Measurements from ENCODE around the gene RASSF7. TPM values are rescaled to one million over a fixed set of nuclear protein-coding genes. Genes with fewer than 3 reads are reported as not detected.

RASSF7 gene
- total RNA-seq, 2 donors from 2014 or later: 49.5 to 134 TPM

DNA sequence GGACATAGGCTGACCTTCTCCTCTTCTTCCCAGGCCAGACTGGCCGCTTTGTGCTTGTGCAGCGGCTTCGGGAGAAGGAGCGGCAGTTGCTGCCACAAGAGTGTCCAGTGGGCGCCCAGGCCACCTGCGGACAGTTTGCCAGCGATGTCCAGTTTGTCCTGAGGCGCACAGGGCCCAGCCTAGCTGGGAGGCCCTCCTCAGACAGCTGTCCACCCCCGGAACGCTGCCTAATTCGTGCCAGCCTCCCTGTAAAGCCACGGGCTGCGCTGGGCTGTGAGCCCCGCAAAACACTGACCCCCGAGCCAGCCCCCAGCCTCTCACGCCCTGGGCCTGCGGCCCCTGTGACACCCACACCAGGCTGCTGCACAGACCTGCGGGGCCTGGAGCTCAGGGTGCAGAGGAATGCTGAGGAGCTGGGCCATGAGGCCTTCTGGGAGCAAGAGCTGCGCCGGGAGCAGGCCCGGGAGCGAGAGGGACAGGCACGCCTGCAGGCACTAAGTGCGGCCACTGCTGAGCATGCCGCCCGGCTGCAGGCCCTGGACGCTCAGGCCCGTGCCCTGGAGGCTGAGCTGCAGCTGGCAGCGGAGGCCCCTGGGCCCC, 1.4 kb downstream of the RASSF7 start:
- ATAC-seq: no peak
- no peaks in the 10 kb centered on the region for H3K9me3 ChIP-seq
- intact Hi-C loops (cut with DNase I): no loop called here
- peak overlapping the region; percentile 90 to 99 (median 96) for H3K27ac ChIP-seq
- 82 to 86% methylated on average over 8 to 25 of the region's 29 CpGs for WGBS, 2 donors
- peak overlapping the region; percentile 36 to 69 for H3K4me3 ChIP-seq
- DNase-seq: no peak
- peaks cover 49% of the 10 kb centered on the region for H3K4me1 ChIP-seq
- TF ChIP-seq POLR2A (IDR thresholded peaks at IDR 0.05): no peak
- TF ChIP-seq, protein P1, sequence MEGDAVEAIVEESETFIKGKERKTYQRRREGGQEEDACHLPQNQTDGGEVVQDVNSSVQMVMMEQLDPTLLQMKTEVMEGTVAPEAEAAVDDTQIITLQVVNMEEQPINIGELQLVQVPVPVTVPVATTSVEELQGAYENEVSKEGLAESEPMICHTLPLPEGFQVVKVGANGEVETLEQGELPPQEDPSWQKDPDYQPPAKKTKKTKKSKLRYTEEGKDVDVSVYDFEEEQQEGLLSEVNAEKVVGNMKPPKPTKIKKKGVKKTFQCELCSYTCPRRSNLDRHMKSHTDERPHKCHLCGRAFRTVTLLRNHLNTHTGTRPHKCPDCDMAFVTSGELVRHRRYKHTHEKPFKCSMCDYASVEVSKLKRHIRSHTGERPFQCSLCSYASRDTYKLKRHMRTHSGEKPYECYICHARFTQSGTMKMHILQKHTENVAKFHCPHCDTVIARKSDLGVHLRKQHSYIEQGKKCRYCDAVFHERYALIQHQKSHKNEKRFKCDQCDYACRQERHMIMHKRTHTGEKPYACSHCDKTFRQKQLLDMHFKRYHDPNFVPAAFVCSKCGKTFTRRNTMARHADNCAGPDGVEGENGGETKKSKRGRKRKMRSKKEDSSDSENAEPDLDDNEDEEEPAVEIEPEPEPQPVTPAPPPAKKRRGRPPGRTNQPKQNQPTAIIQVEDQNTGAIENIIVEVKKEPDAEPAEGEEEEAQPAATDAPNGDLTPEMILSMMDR (IDR thresholded peaks at IDR 0.05): no peak
- H3K36me3 ChIP-seq (replicated peaks in 1 of 2; ENCODE audit: insufficient read depth in 1 of 2, low read depth in 2 of 2): no peaks in the 10 kb centered on the region
- H3K27me3 ChIP-seq: no peaks in the 10 kb centered on the region

DNA sequence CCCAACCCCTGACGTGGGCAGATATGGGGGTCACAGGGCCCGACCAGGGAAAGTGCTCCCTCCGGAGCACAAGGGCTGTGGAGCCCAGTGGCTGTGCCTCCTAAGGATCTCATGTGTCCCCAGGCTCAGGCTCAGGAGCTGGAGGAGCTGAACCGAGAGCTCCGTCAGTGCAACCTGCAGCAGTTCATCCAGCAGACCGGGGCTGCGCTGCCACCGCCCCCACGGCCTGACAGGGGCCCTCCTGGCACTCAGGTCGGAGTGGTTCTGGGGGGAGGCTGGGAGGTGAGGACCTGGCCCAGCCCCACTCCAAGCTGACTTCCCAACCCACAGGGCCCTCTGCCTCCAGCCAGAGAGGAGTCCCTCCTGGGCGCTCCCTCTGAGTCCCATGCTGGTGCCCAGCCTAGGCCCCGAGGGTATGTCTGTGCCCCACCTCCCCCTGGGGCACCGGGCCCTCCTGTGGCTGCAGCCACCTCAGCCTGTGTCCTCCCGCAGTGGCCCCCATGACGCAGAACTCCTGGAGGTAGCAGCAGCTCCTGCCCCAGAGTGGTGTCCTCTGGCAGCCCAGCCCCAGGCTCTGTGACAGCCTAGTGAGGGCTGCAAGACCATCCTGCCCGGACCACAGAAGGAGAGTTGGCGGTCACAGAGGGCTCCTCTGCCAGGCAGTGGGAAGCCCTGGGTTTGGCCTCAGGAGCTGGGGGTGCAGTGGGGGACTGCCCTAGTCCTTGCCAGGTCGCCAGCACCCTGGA, 2.5 kb downstream of the RASSF7 start:
- intact Hi-C loops (cut with DNase I): no loop called here
- DNase-seq (no peak), ATAC-seq (no peak)
- no peak for TF ChIP-seq POLR2A (IDR thresholded peaks at IDR 0.05)
- TF ChIP-seq, protein P1 (IDR thresholded peaks at IDR 0.05): no peak
- peak overlapping the region in 1 of 4 donors; percentile 99 for H3K27ac ChIP-seq
- no peaks in the 10 kb centered on the region for H3K9me3 ChIP-seq
- H3K4me3 ChIP-seq: no peak overlapping the region
- 82% methylated on average over 16 of the region's 18 CpGs; no CpG with 5 or more reads in 1 of the 2 donors for WGBS, 2 donors
- no peaks in the 10 kb centered on the region for H3K36me3 ChIP-seq (replicated peaks in 1 of 2; ENCODE audit: insufficient read depth in 1 of 2, low read depth in 2 of 2)
- no peaks in the 10 kb centered on the region for H3K27me3 ChIP-seq
- H3K4me1 ChIP-seq: peaks cover 57% of the 10 kb centered on the region

DNA sequence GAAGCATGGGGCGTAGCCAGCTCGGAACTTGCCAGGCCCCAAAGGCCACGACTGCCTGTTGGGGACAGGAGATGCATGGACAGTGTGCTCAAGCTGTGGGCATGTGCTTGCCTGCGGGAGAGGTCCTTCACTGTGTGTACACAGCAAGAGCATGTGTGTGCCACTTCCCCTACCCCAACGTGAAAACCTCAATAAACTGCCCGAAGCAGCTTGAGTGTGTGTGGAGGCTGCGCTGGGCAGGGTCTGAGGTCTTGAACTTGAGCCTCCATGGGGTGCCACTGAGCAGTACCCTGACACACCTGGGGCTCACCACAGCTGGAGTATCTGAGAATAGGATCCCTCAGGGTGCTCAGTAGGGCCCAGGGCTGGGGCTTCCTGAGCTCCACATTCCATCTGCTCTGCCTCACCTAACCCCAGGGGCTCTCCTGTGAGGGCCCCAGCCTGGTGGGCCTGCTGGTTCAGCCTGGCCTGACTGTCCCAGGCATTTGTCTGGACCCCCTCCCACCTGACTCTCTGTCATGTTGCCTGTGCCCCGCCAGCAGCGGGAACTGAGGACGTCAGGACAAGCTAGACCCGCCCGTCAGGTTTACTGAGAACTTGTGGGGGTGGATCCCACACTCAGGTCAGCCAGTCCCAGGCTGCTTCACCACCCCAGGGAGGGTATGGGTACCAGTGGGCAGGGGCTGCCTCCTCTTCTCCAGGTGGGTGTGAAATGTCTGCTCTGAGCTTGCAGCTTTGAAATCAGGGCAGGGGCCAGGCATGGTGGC, 3.2 kb downstream of the RASSF7 start:
- Histone ChIP-seq H3K4me3 (no peak overlapping the region), H3K4me1 (peaks cover 54% of the 10 kb centered on the region), H3K9me3 (no peaks in the 10 kb centered on the region), H3K36me3 (replicated peaks in 1 of 2; ENCODE audit: insufficient read depth in 1 of 2, low read depth in 2 of 2) (no peaks in the 10 kb centered on the region), H3K27ac (no peak overlapping the region), H3K27me3 (no peaks in the 10 kb centered on the region)
- ATAC-seq: no peak
- TF ChIP-seq, protein P1 (IDR thresholded peaks at IDR 0.05): no peak
- no peak for TF ChIP-seq POLR2A (IDR thresholded peaks at IDR 0.05)
- WGBS, 2 donors: 83% methylated on average over 9 to 12 of the region's 12 CpGs
- intact Hi-C loops (cut with DNase I): no loop called here
- no peak for DNase-seq

DNA sequence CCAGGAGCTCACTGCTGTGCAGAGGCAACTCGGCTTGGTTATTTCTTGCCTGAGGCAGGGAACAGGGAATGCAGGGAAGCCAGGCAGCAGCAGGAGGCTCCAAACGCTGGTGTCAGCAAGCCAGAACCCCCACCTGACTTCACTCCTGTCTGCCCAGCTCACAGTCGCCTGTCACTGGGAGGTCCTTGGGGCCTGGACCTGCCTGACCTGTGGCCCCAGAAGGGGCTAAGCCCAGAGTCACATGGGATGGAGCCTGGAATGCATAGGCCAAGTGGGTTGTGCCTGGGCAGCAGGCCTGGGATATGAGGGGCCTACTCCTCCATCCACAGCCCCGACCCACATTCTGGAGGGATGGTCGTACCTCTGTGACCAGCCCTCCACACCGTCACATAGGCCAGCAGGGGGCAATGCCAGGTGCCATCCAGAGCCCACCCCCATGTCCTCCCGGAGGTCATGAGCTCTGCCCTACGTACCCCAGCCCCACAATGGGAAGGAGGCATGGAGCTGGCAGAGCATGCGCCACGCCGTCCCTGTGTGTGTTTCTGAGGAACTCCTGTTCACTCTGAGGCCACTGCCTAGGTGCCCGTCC, 5.2 kb downstream of the RASSF7 start:
- DNase-seq: no peak
- H3K4me3 ChIP-seq: no peak overlapping the region
- H3K4me1 ChIP-seq: peaks cover 47% of the 10 kb centered on the region
- H3K27ac ChIP-seq: peak overlapping the region in 1 of 4 donors; percentile 11
- 80 to 87% methylated on average over 2 to 12 of the region's 12 CpGs for WGBS, 2 donors
- H3K27me3 ChIP-seq: no peaks in the 10 kb centered on the region
- no peak for TF ChIP-seq POLR2A (IDR thresholded peaks at IDR 0.05)
- TF ChIP-seq, protein P1 (IDR thresholded peaks at IDR 0.05): no peak
- intact Hi-C loops (cut with DNase I): no loop called here
- no peak for ATAC-seq
- no peaks in the 10 kb centered on the region for H3K36me3 ChIP-seq (replicated peaks in 1 of 2; ENCODE audit: insufficient read depth in 1 of 2, low read depth in 2 of 2)
- H3K9me3 ChIP-seq: no peaks in the 10 kb centered on the region
